ENCODE data around the gene UBE3C. TPM values are rescaled to one million over a fixed set of nuclear protein-coding genes. Genes with fewer than 3 reads are reported as not detected.

UBE3C gene
- total RNA-seq, 3 donors from 2014 or later (not counting 1 experiment from before 2014, with no cell fraction given) = 44.6 to 56.7 (median 55.5) TPM

DNA sequence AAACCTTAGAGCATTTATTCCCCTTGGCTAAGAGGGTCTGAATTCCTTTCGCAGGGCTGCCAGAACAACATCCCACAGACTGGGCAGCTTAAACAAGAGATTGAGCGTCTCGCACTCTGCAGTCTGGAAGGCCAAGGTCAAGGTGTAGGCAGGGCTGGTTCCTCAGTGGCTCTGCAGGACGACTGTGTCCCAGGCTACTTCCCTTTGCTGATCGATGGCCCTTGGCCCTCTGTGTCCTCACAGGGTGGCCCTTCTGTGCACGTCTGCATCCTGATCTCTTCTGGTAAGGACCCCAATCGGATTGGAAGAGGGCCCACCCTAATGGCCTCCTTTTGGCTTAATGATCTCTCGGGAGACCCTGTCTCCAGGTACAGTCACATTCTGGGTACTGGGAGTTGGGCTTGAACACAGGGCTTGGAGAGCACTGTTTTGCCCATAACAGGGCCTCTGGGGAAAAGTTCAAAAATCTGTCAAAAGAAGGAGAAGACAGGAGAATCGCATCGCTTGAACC, 162.9 kb downstream of the UBE3C start:
- Histone ChIP-seq H3K9me3 (ENCODE audit: control insufficient read depth, insufficient read depth, low read length) (no peaks in the 10 kb centered on the region), H3K27ac (ENCODE audit: low read length) (peak overlapping the region; percentile 83), H3K4me3 (ENCODE audit: low read length) (peak overlapping the region; percentile 20), H3K4me1 (ENCODE audit: control insufficient read depth, insufficient read depth, low read length) (peaks cover 54% of the 10 kb centered on the region), H3K27me3 (ENCODE audit: control insufficient read depth, insufficient read depth, low read length) (no peaks in the 10 kb centered on the region), H3K36me3 (ENCODE audit: control insufficient read depth, insufficient read depth, low read length) (no peaks in the 10 kb centered on the region)
- 55% methylated on average over 10 of the region's 10 CpGs for WGBS (ENCODE audit: insufficient coverage)
- peak overlapping the region; percentile 55 for H3K4me3 Mint-ChIP-seq
- no peak for DNase-seq
- no peaks in the 10 kb centered on the region for H3K27me3 Mint-ChIP-seq (ENCODE audit: low read depth in 2 of 2)
- H3K27ac Mint-ChIP-seq = peak overlapping the region; percentile 90 to 95
- H3K4me1 Mint-ChIP-seq = peaks cover 57 to 70% of the 10 kb centered on the region in 2 donors
- ATAC-seq = no peak
- H3K9me3 Mint-ChIP-seq = no peaks in the 10 kb centered on the region
- TF ChIP-seq CTCF (IDR thresholded peaks at IDR 0.05) = no peak
- H3K36me3 Mint-ChIP-seq = no peaks in the 10 kb centered on the region
- intact Hi-C loops (cut with micrococcal nuclease) = loop anchor here (1.0 kb wide), 2 partner anchors 25 to 39 kb away; no protein-coding TSS in a partner anchor

DNA sequence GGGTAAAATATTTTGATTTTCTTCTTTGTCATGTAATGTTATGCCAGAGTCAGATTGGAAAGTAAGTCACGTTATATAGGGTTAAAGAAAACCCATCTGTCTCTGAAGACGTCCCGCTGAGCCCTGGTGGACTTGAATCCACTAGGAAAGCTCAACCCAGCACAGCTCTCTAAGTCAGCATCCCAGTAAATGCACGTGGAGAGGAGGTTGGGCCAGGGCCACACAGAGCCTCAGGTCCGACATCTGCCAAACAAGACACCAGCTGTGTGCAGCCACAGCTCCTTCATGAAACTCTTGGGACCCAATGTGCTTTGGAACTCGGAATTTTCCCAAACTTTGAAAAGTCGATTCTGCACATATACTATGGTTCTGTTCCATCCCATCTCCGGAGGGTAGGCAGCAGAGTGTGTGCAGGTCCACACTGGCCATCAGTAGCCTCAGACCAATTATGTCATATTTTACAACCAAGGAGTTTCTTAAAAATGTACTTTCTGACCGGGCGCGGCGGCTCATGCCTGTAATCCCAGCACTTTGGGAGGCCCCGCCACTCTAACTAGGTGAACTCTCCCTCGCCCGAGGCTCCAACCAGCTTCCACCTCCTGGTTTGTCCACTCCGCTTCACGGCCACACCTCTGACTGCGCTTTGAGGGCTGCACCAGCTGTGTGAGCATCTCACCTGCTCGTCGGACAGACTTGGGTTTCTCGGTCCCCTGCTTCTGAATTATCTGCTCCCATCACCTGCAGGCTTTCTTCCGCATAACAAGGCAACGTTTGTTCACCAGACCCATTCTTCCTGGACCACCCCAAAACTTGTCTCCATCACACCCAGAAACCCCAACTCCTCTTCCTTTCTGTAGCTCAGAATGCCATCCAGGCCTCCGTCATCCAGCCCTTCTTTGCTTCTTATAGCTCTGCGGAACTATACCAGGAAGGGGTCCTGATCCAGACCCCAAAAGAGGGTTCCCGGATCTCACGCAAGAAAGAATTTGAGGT, 168.4 kb downstream of the UBE3C start:
- Mint-ChIP-seq H3K4me3 (peak overlapping the region; percentile 31), H3K27me3 (ENCODE audit: low read depth in 2 of 2) (no peaks in the 10 kb centered on the region), H3K27ac (peak overlapping the region; percentile 67 to 82), H3K36me3 (no peaks in the 10 kb centered on the region), H3K4me1 (peaks cover 31 to 42% of the 10 kb centered on the region in 2 donors), H3K9me3 (no peaks in the 10 kb centered on the region)
- peaks cover 18% of the 10 kb centered on the region for H3K4me1 ChIP-seq (ENCODE audit: control insufficient read depth, insufficient read depth, low read length)
- no peaks in the 10 kb centered on the region for H3K36me3 ChIP-seq (ENCODE audit: control insufficient read depth, insufficient read depth, low read length)
- ATAC-seq (no peak), DNase-seq (no peak)
- intact Hi-C loops (cut with micrococcal nuclease) = no loop called here
- H3K9me3 ChIP-seq (ENCODE audit: control insufficient read depth, insufficient read depth, low read length) = no peaks in the 10 kb centered on the region
- 91% methylated on average over 27 of the region's 27 CpGs for WGBS (ENCODE audit: insufficient coverage)
- no peaks in the 10 kb centered on the region for H3K27me3 ChIP-seq (ENCODE audit: control insufficient read depth, insufficient read depth, low read length)
- no peak for TF ChIP-seq CTCF (IDR thresholded peaks at IDR 0.05)
- no peak overlapping the region for H3K4me3 ChIP-seq (ENCODE audit: low read length)
- H3K27ac ChIP-seq (ENCODE audit: low read length) = no peak overlapping the region

DNA sequence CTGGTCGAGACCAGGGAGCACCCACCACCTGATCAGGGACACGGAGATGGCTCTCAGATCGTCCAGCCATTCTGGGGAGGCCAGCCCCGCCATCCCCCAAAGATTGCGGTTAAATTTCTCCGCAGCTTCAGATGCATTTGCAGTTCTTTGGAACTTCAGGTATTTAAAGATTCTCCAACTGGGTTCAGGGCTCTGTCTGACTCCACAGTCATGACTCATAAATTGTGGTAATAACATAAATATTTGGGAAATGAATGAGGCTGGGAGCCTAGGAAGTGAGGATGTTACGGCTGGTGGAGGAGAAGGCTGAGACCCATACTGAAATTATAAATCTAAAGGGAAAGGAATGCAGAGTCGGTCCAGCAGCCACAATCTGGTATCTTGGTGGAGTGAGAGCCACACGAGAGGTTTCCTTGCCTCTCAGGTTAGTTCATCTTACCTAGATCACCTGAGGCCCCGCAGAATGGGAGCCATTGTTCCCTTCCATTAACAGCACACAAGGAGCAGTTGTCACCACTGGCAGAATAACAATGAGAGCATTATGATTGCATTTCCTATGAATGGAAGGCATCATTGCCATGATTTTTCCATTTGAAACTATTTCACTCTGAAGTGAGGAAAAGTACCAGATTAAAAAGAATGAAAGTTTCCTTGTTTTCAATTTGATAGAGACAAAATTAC, 171.4 kb downstream of the UBE3C start:
- 93% methylated on average over 9 of the region's 10 CpGs for WGBS (ENCODE audit: insufficient coverage)
- Histone ChIP-seq H3K27me3 (ENCODE audit: control insufficient read depth, insufficient read depth, low read length) (no peaks in the 10 kb centered on the region), H3K27ac (ENCODE audit: low read length) (no peak overlapping the region), H3K9me3 (ENCODE audit: control insufficient read depth, insufficient read depth, low read length) (no peaks in the 10 kb centered on the region), H3K4me1 (ENCODE audit: control insufficient read depth, insufficient read depth, low read length) (peaks cover 8% of the 10 kb centered on the region), H3K4me3 (ENCODE audit: low read length) (no peak overlapping the region), H3K36me3 (ENCODE audit: control insufficient read depth, insufficient read depth, low read length) (no peaks in the 10 kb centered on the region)
- H3K4me1 Mint-ChIP-seq = peaks cover 19 to 24% of the 10 kb centered on the region in 2 donors
- intact Hi-C loops (cut with micrococcal nuclease) = no loop called here
- no peak overlapping the region for H3K4me3 Mint-ChIP-seq
- no peak for ATAC-seq
- H3K27me3 Mint-ChIP-seq (ENCODE audit: low read depth in 2 of 2) = no peaks in the 10 kb centered on the region
- TF ChIP-seq CTCF (IDR thresholded peaks at IDR 0.05) = no peak
- no peak overlapping the region for H3K27ac Mint-ChIP-seq
- no peaks in the 10 kb centered on the region for H3K36me3 Mint-ChIP-seq
- no peaks in the 10 kb centered on the region for H3K9me3 Mint-ChIP-seq
- no peak for DNase-seq

All from natural killer cell (primary cell).